Activated CD4-positive, alpha-beta T cell treated with anti-CD3 and anti-CD28 coated beads, Interleukin-2, amount 50 U/mL, for 16 hours (primary cell): ENCODE data around the gene SOCS3.

ENCODE experiments used
- DNase-seq: peaks from one replicate; pipeline ENCODE4 v3.0.0-alpha.2; 2020

Gene SOCS3

GRCh38 chr17:78359997-78360370 is at the start of gene SOCS3:
TSS of gene SOCS3 (minus strand) at chr17:78360077. CDS start at chr17:78359095, 982 bp downstream.
- peak; percentile 97 for DNase-seq

- no peak for DNase-seq
Observed at GRCh38 chr17:78409191-78409928, 49.5 kb upstream of the SOCS3 start.

GRCh38 chr17:78408476-78409050 is 48.7 kb upstream of the SOCS3 start:
- no peak for DNase-seq

GRCh38 chr17:78407387-78408000 is 47.6 kb upstream of the SOCS3 start:
- no peak for DNase-seq

- no peak for DNase-seq
Observed at GRCh38 chr17:78406920-78407319, 47.0 kb upstream of the SOCS3 start.

- DNase-seq = no peak
Observed at GRCh38 chr17:78406396-78406795, 46.5 kb upstream of the SOCS3 start.

- DNase-seq = no peak
Observed at GRCh38 chr17:78403822-78404221, 43.9 kb upstream of the SOCS3 start.

- DNase-seq = no peak
Observed at GRCh38 chr17:78401891-78402290, 42.0 kb upstream of the SOCS3 start.

GRCh38 chr17:78401246-78401645 is 41.4 kb upstream of the SOCS3 start:
- no peak for DNase-seq

GRCh38 chr17:78400581-78401240 is 40.8 kb upstream of the SOCS3 start:
- DNase-seq = no peak

GRCh38 chr17:78399693-78400144 is 39.8 kb upstream of the SOCS3 start:
- DNase-seq = no peak

- no peak for DNase-seq
Observed at GRCh38 chr17:78399028-78399692, 39.3 kb upstream of the SOCS3 start.

GRCh38 chr17:78398390-78398789 is 38.5 kb upstream of the SOCS3 start:
- no peak for DNase-seq

- no peak for DNase-seq
Observed at GRCh38 chr17:78397681-78398101, 37.8 kb upstream of the SOCS3 start.

GRCh38 chr17:78396441-78397337 is 36.8 kb upstream of the SOCS3 start:
- DNase-seq = no peak

- DNase-seq = no peak
Observed at GRCh38 chr17:78395155-78395554, 35.3 kb upstream of the SOCS3 start.

GRCh38 chr17:78394209-78394608 is 34.3 kb upstream of the SOCS3 start:
- no peak for DNase-seq

- no peak for DNase-seq
Observed at GRCh38 chr17:78393575-78393974, 33.7 kb upstream of the SOCS3 start.

- no peak for DNase-seq
Observed at GRCh38 chr17:78392295-78392694, 32.4 kb upstream of the SOCS3 start.

GRCh38 chr17:78391843-78392242 is 32.0 kb upstream of the SOCS3 start:
- no peak for DNase-seq

GRCh38 chr17:78391051-78391431 is 31.2 kb upstream of the SOCS3 start:
- no peak for DNase-seq
